DMS153 treated with DMSO at 0.1 percent for 48 hours (cell line): ENCODE data around the gene E2F1.

Experiments used
- DNase-seq: peaks from one replicate; lab custom pipeline; 2025; ENCODE audit not compliant: unreplicated experiment; lab: John Stamatoyannopoulos, UW

E2F1 gene, protein sequence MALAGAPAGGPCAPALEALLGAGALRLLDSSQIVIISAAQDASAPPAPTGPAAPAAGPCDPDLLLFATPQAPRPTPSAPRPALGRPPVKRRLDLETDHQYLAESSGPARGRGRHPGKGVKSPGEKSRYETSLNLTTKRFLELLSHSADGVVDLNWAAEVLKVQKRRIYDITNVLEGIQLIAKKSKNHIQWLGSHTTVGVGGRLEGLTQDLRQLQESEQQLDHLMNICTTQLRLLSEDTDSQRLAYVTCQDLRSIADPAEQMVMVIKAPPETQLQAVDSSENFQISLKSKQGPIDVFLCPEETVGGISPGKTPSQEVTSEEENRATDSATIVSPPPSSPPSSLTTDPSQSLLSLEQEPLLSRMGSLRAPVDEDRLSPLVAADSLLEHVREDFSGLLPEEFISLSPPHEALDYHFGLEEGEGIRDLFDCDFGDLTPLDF

DNA sequence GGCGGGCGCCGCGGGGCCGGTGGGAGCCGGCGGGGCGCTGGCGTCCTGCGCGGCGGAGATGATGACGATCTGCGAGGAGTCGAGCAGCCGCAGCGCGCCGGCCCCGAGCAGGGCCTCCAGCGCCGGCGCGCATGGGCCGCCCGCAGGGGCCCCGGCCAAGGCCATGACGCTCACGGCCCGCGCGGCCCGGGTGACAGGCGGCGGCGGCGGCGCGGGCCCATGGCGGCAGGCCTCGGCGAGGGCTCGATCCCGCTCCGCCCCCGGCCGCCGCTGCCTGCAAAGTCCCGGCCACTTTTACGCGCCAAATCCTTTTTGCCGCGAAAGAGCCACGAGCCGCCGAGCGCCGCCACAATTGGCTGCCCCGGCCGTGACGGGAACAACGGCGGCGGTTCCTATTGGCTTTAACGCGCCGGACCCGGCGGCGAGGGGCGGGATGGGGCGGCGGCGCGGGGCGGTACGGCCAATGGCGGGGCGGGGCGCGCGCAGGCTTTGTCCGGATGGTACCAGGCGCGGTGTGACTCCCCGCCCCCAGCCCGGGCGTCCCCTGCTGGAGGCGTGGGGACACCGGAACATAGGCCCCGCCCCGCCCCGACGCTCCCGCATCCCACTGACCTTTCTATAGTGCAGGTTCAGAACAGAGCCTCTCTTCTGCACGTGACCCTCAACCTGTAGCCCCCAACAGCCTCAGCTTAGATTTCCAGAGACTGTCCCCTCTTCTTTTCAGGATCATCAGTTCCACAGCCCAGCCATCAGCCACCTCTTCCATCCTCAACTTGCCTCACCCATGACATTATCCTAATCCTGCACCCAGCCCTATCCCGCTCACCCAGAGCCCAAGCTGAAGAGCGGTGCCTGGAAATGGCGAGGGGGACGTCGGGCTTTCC lies at the start of gene E2F1:
Gene E2F1 (minus strand): TSS at position 286 of the 884 bp plus-strand sequence. CDS start 121 bp downstream, at position 165.
- peak; percentile 85 for DNase-seq

DNA sequence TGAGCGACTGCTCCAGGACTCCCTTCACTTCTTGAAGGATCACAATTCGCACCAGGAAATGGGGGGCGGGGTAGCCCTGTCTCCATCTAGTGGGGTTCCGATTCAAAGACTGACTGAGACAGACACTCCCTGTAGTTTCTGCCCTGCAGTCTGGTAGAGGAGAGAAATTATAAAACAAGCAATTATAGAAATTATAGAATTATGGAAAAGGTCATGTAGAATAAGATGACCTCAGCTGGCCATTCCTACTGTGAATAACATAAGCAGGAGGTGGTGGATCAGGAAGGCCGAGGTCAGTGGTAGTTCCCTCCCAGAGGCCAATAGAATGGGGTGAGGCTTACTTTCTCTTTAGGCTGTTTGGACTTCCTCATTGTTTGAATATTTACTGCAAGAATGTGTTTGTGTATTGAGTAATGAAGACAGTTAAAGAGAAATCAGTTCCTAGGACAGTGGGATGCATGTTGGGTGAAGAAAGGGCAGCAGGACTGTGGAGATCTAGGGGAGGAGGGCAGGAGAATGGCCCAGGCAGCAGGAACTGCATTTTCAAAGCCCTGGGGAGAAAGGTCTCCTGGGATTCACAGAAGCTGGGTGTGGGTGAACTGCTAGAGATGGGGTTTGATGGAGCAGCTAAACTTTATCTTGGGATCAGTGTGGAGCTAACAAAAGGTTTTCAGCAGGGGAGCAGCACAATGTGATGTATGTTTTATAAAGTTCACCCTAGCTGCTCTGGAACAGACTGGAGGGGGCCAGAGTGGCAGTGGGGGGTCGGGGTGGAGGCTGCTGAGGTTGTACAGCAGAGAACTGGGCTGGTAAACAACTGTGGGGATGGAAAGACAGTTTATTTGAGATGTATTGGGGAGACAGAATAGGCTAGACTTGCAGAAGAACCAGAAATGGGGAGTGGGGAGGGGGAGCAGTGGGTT lies 47.7 kb upstream of the E2F1 start:
- DNase-seq = no peak

DNA sequence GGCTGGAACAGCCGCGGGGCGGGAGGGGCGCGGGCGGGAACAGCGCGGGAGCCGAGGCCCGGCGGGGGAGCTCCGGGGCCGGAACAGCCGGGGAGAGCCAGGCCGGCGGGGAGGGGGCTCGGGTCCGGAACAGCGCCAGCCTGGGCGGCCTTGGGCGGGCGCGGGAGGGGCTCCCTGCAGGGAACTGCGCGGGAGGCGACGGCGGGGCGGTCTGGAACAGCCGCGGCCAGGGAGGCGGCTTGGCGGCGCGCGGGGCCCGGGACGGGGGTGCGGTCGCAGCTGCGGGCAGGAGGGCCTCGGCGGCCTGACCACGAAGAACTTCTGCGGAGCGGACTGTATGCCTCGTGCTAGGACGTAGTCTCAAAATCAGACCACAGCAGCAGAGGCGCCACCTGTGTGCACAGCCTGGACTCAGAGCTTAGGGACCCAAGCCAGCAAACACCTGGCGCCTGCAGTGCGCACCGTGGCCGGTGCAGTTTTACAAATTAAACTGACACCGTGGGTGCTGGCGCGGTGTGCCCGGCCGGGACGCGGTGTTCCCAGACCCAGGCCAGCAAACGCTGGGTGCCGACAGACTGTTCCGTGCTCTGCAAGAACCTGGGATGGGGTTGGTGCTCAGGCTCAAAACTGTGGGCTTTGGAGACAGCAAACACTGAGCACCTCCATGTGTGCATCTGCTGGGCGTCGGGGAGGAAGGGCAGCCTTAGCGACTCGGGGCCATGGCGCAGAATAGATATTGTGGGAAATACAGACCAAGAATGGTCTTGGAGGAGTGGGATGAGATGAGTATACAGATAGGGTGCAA lies 46.2 kb upstream of the E2F1 start:
- peak; percentile 89 for DNase-seq

DNA sequence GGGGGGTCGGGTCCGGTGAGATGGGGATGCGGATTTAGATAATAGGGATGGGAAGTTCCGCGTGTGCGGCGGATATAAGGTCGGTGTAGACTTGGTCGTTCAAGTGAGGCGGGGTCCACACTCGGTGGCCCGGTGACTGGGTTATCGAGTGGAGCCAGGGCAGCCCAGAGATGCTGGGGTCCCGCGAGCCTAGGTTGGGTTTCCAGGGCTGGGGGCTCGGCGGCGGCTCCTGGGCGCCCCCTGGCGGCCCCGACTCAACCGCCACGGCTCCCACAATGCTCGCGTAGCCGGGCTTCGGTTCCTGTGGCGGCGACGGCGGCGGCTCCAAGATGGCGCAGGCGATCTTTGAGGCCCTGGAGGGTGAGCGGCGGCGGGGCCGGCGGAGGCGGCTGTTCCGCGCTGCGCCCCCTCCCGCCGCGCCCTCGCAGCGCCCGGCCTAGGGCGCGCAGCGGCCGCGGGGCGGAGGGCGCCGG lies 45.5 kb upstream of the E2F1 start, which contains the start of gene ZNF341:
Gene ZNF341 (plus strand): TSS at position 304 of the 473 bp plus-strand sequence. CDS start 26 bp downstream, at position 330.
- DNase-seq = peak; percentile 89

DNA sequence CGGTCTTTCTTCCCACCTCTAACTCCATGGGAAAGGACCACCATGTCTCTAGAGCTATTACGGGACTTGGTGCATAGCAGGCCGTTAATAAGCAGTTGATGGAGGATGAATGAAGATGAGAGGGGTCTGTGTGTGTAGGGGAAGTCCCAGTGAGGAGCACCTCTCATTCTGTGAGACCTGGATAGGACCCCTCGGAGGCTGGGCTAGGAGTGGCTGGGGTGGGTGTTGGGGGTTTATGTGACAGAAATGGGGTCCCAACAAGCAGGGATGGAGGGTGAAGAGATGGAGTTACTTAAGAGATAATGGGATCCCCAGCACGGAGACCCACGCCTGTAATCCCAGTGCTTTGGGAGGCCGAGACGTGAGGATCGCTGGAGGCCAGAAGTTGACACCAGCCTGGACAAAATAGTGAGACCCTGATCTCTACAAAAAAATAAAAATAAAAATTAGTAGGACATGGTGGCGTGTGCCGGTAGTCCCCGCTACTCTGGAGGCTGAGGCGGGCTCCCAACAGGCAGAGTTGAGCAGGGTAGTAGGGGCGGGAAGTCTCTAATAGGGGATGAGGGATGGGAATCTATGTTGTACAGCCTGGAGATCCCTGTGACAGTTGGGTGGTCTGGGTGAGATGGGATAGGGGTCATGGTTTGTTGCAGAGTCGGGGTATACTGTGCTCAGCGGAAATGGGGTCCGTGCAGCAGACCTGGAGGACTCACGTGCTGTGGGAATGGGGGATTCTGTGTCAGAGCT lies 44.9 kb upstream of the E2F1 start:
- DNase-seq = no peak

DNA sequence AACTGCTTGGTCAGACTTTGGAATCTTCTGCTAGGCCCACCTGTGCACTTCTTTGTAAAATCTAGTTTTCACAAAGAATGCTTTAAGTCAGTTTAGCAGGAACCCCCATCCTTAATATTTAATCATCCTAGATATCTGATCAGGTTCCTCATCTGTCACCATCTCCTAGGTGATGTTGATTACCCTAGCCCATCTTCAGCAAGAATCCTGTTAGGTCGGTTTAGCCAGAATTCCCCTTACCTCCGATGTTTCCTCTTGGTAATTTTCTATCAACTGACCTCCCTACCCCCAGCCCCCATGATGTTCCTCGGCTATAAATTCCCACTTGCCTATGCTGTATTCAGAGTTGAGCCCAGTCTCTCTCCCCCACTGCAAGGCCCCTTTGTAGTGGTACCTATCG lies 42.9 kb upstream of the E2F1 start:
- DNase-seq = no peak

DNA sequence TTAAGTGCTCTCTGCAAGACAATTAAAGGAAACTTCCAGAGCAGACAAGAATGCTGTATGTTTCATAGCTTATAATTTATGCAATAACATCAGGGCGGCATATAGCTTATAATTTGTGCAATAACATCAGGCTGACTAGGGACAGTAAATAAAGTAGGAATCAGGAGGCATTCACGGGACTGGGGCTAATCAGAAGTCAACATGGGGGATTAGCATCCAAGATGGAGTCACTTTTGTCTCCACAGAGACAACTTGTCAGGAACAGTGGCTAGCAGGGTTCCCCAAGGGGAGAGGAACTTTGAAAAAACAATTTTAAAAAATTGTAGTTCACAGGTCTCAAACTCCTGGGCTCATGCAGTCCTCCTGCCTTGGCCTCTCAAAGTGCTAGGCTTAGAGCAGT lies 42.3 kb upstream of the E2F1 start:
- no peak for DNase-seq

DNA sequence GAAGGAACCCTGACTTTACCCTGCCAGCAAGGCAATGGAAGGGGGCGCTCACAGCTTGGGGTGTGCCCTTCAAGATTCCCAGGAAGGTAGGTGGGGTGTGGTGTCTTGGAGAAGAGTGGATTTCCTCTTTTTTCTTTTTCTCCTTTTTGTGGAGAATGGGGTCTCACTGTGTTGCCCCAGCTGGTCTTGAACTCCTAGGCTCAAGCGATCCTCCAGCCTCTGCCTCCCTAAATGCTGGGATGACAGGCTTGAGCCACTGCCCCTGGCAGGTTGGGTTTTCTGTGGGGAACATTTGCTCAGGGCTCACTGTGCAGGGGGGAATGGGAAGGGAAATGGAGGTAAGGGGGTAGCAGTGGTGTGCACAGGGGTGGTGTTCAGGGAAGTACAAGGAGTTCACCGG lies 41.6 kb upstream of the E2F1 start:
- DNase-seq = no peak

DNA sequence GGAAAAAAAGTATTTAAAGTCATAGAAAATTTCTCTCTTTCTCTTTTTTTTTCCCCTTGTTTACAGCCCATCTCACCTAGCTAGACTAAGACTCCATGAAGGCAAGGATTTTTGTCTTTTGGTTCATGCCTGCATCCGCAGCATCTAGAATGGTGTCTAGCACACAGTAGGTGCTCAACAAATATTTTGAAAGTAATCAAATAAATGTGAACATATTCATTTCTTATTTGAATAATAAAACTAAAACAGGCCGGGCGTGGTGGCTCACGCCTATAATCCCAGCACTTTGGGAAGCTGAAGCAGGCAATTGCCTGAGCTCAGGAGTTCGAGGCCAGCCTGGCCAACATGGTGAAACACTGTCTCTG lies 40.9 kb upstream of the E2F1 start:
- no peak for DNase-seq

DNA sequence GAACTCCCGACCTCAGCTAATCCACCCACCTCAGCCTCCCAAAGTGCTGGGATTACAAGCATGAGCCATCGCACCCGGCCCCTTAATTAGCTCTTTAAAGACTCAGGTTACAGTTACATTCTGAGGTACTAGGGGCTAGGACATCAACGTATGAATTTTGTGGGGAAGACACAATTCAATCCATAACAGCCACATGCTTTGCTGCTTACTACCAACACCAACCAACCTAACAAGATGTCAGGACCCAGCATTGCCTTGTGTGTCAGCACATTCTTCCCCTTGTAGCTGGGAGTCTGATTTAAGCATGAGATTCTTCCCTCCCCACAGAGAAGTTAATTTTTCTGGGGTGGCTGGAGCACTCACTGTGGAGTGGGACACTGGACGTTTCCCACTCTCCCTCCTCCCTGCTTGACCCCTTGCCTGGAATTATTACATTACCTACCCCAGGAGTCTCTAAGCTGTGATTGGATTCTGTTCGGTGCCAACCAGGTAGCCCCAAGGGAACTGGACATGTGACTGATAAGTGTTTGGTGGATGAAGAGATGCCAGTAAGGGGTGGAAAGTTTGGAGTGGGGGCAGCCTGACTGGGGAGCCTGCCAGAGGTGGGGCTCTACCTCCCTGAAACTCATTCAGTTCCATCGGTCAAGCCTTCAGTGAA lies 39.6 kb upstream of the E2F1 start:
- DNase-seq = no peak

DNA sequence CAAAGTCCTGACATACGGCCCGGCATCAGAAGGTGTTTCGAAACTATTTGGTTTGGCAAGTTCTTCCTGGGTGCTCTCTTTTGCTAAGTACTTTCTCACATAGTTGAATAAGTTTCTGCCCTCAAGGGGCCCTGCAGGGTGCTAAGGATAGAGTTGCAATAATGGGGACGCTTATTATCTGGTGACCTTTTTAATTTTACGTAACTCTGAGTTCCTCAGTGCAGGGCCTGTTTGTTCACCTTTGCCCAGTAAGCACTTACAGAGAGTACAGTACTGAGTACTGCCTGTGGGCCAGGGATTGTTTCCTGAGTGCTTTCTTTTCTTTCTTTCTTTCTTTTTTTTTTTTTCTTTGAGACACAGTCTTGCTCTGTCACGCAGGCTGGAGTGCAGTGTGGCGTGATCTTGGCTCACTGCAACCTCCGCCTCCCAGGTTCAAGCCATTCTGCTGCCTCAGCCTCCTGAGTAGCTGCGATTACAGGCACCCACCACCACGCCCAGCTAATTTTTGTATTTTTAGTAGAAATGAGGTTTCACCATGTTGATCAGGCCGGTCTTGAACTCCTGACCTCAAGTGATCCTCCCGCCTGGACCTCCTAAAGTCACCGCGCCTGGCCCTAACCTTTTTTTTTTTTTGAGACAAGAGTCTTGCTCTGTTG lies 38.4 kb upstream of the E2F1 start:
- no peak for DNase-seq

DNA sequence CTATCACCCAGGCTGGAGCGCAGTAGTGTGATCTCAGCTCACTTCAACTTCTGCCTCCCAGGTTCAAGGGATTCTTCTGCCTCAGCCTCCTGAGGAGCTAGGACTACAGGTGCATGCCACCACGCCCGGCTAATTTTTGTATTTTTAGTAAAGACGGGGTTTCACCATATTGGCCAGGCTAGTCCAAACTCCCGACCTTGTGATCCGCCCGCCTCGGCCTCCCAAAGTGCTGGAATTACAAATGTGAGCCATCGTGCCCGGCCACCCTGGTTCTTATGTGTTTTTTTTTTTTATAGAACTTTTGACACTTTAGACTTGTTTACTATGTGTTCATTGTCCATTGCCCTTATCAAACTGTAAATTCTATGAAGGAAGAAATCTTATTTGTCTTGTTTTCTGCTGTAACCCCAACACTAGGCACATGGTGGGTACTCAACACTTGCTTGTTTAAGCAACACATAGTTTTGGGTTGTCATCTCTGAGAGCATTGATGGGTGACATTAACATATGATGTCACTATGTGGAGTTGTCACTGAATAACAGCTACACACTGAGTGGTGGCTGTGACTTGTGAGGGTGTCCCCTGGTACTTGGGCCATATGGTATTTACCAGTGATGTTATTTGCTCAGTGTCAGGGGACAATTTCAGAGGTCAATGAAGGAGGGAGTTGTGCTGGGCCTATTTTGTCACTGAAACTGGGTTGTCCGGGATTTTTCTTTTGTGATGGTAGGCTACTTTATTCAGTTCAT lies 35.4 kb upstream of the E2F1 start:
- DNase-seq = no peak

DNA sequence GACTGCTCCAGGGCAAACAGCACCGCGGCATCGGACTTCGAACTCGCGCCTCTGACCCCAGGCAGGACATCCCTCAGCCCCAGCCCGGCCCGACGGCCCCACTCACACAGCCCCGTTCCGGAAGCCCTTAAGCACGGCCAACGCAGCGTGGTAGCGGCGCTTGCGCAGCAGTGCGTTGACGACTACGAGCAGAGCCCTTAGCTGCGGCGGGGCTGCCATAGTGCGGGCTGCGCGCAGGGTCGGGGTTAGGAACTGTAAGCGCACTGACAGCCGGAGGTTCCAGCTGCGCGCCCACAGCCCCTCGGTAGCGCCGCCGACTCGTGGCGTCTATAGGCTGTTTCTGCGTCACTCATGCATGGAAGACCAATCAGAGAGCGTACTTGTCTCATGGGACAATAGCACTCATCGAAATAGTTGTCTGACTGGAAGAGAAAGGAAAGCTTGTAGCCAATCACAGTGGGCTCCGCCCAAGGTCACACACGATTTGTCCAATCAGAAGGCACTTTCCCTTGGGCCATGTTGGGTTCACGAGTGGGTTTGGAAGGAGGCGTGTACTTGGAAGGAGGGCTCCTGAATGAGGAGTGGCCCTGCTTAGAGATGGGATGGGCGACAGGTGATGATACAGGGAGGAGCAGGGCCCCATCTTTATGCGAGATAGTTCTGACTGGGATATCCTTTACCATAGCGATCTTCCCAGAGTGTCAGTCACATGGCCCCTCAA lies 34.0 kb upstream of the E2F1 start, which contains the start of gene PXMP4:
Gene PXMP4 (minus strand): TSS at position 322 of the 721 bp plus-strand sequence. CDS start 103 bp downstream, at position 219.
- peak; percentile 96 for DNase-seq

DNA sequence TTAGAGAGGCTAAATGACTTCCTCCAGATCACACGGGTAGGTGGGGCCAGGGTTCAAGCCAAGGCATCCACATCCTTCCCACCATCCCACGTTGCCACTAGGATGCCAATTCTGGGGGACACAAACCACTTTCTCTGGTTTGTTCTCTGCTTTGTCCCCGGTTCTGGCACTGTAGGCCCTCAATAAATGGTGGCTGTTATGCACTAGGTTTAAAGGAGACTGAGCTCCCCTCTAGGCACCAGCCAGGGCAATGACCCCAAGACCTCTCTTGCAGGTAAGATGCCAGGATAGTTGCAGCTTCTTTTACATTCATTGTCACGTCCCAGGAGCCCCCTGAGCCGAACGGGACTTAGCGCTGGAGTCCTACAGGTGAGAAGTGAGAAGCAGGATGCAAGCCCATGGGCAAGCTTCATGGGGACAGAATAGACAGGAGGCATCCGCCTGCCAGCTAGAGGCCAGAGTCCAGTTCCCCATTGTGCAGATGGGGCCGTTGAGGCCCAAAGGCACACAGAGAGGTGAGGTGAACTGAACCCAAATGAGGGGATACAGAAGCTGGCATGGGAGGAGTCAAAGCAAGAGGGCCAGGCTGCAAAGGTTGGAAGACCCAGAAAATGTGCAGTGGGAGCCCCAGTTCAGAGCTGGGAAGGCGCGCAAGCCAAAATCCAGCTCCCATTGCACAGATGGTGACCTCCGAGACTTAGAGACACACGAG lies 33.2 kb upstream of the E2F1 start:
- DNase-seq = no peak

DNA sequence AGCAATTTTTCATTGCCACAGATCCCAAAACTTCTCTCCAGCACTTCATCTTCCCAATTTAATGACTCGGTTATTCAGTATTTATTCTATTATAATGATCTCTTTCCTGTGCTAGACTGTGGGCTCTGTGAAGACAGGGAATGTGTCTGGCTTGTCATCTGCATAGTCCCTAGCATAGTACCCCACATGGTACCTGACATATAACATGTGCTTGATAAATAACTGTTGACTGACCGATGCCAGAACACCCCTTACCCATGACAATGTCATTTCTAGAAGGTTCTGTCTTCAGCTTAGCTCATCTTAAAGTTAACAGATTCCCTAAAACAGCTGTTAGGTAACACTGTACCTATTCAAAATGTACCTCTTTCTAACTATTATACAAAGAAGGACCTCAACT lies 30.3 kb upstream of the E2F1 start:
- no peak for DNase-seq

DNA sequence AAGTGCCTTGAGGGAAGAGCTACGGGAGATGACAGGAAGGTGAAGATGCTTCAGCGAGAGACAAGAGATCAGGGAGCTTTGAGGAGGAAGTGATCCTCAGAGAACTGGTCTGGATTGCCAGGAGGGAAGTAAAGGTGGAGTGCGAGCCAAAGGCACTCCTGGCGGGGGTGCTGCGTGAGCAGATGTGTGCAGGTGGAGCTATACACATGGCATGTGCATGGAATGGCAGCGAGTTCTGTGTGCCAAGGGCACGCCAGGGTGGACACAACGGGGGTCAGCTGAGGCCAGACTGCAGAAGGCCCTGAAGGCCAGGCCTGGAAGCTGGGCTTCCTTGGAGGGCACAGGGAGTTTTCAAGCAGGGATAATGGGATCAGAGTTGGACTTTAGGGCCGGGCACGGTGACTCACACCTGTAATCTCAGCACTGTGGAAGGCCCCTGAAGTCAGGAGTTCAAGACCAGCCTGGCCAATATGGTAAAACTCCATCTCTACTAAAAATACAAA lies 27.7 kb upstream of the E2F1 start:
- no peak for DNase-seq
